LNCaP clone FGC (cell line): ENCODE results near the gene NCOA5.

Experiments
- DNase-seq: peaks from one replicate; pipeline ENCODE4 v3.0.0-alpha.2; 2011; ENCODE audit warnings: low read depth
- H3K4me3 ChIP-seq: 2 replicates; pipeline ENCODE4 v1.5.1; 2011; ENCODE audit warnings: mild to moderate bottlenecking, low read depth, low read length, control low read depth
- CTCF ChIP-seq: IDR thresholded peaks from 2 replicates; pipeline ENCODE4 v1.5.1; 2012; ENCODE audit warnings: mild to moderate bottlenecking; ENCODE audit not compliant: control insufficient read depth, insufficient read depth; ENCODE audit errors: extremely low read depth

Gene NCOA5

GRCh38 chr20:46056970-46057855 lies 32.5 kb downstream of the NCOA5 start:
- no peak for DNase-seq
- TF ChIP-seq CTCF, result no peak
- H3K4me3 ChIP-seq, result no peak overlapping the region

GRCh38 chr20:46056027-46056833 lies 33.5 kb downstream of the NCOA5 start:
- no peak overlapping the region for H3K4me3 ChIP-seq
- no peak for TF ChIP-seq CTCF
- no peak for DNase-seq

GRCh38 chr20:46055269-46055668 lies 34.5 kb downstream of the NCOA5 start:
- TF ChIP-seq CTCF, result no peak
- H3K4me3 ChIP-seq, result no peak overlapping the region
- no peak for DNase-seq

- no peak overlapping the region for H3K4me3 ChIP-seq
- TF ChIP-seq CTCF, result no peak
- DNase-seq, result no peak
These were observed 35.2 kb downstream of the NCOA5 start for GRCh38 chr20:46054606-46055005.

GRCh38 chr20:46053416-46053815 lies 36.3 kb downstream of the NCOA5 start:
- no peak overlapping the region for H3K4me3 ChIP-seq
- TF ChIP-seq CTCF, result no peak
- no peak for DNase-seq

GRCh38 chr20:46051556-46052308 lies 38.0 kb downstream of the NCOA5 start:
- TF ChIP-seq CTCF, result no peak
- no peak for DNase-seq
- H3K4me3 ChIP-seq, result no peak overlapping the region
